Measurements from ENCODE around the gene ZNF534. TPM values are rescaled to one million over a fixed set of nuclear protein-coding genes. Genes with fewer than 3 reads are reported as not detected.

Gene ZNF534
- total RNA-seq, 2 experiments from 2014 or later = not detected

DNA sequence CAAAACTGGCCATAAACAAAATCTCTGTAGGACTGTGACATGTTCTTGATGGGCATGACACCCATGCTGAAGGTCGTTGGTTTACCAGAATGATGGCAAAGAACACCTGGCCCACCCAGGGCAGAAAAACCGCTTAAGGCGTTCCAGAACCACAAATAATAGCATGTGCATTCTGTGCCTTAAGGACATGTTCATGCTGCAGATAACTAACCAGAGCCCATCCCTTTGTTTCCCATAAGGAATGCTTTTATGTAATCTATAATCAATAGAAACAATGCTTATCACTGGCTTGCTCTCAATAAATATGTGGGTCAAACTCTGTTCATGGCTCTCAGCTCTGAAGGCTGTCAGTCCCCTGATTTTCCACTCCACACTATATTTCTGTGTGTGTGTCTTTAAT lies 13.2 kb downstream of the ZNF534 start:
- CTCF ChIA-PET = no interaction called here
- POLR2A ChIA-PET = no interaction called here
- H3K27me3 ChIP-seq (ENCODE audit: control insufficient read depth in 1 of 2, insufficient read depth in 2 of 2, low read length in 2 of 2) = no peaks in the 10 kb centered on the region
- no peak overlapping the region for H3K27ac ChIP-seq (ENCODE audit: low read depth in 1 of 2, low read length in 2 of 2)
- TF ChIP-seq, protein P1, sequence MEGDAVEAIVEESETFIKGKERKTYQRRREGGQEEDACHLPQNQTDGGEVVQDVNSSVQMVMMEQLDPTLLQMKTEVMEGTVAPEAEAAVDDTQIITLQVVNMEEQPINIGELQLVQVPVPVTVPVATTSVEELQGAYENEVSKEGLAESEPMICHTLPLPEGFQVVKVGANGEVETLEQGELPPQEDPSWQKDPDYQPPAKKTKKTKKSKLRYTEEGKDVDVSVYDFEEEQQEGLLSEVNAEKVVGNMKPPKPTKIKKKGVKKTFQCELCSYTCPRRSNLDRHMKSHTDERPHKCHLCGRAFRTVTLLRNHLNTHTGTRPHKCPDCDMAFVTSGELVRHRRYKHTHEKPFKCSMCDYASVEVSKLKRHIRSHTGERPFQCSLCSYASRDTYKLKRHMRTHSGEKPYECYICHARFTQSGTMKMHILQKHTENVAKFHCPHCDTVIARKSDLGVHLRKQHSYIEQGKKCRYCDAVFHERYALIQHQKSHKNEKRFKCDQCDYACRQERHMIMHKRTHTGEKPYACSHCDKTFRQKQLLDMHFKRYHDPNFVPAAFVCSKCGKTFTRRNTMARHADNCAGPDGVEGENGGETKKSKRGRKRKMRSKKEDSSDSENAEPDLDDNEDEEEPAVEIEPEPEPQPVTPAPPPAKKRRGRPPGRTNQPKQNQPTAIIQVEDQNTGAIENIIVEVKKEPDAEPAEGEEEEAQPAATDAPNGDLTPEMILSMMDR (IDR thresholded peaks at IDR 0.05) = no peak
- no peaks in the 10 kb centered on the region for H3K4me1 ChIP-seq (ENCODE audit: insufficient read depth, low read length)
- H3K27ac Mint-ChIP-seq = no peak overlapping the region
- no peak overlapping the region for H3K4me3 ChIP-seq (ENCODE audit: low read length)
- H3K9me3 Mint-ChIP-seq = peaks cover 34% of the 10 kb centered on the region
- no peaks in the 10 kb centered on the region for H3K4me1 Mint-ChIP-seq (ENCODE audit: low read depth)
- no peak for ATAC-seq (ENCODE audit: poor library complexity)
- no peaks in the 10 kb centered on the region for H3K36me3 ChIP-seq (ENCODE audit: insufficient read depth, low read length)
- no peaks in the 10 kb centered on the region for H3K27me3 Mint-ChIP-seq
- intact Hi-C loops (cut with DNase I, micrococcal nuclease) = no loop called here
- H3K36me3 Mint-ChIP-seq (ENCODE audit: low read depth) = peaks cover 54% of the 10 kb centered on the region
- no peak for DNase-seq
- peaks cover 42 to 74% of the 10 kb centered on the region in 2 experiments for H3K9me3 ChIP-seq (ENCODE audit: control insufficient read depth in 1 of 2, insufficient read depth in 1 of 2, low read length in 2 of 2)
- H3K4me3 Mint-ChIP-seq = no peak overlapping the region

- H3K27ac Mint-ChIP-seq = no peak overlapping the region
- peaks cover 3% of the 10 kb centered on the region for H3K27me3 Mint-ChIP-seq
- H3K4me3 Mint-ChIP-seq = no peak overlapping the region
- TF ChIP-seq, protein P1 (IDR thresholded peaks at IDR 0.05) = no peak
- Histone ChIP-seq H3K36me3 (ENCODE audit: insufficient read depth, low read length) (no peaks in the 10 kb centered on the region), H3K4me3 (ENCODE audit: low read length) (no peak overlapping the region), H3K27me3 (ENCODE audit: control insufficient read depth in 1 of 2, insufficient read depth in 2 of 2, low read length in 2 of 2) (no peaks in the 10 kb centered on the region), H3K27ac (ENCODE audit: low read depth in 1 of 2, low read length in 2 of 2) (no peak overlapping the region), H3K9me3 (ENCODE audit: control insufficient read depth in 1 of 2, insufficient read depth in 1 of 2, low read length in 2 of 2) (peaks cover 37 to 70% of the 10 kb centered on the region in 2 experiments), H3K4me1 (ENCODE audit: insufficient read depth, low read length) (no peaks in the 10 kb centered on the region)
- ChIA-PET POLR2A (no interaction called here), CTCF (no interaction called here)
- H3K9me3 Mint-ChIP-seq = peaks cover 32% of the 10 kb centered on the region
- DNase-seq (no peak), ATAC-seq (ENCODE audit: poor library complexity) (no peak)
- peaks cover 57% of the 10 kb centered on the region for H3K36me3 Mint-ChIP-seq (ENCODE audit: low read depth)
- no peaks in the 10 kb centered on the region for H3K4me1 Mint-ChIP-seq (ENCODE audit: low read depth)
- intact Hi-C loops (cut with DNase I, micrococcal nuclease) = no loop called here
Observed at GRCh38 chr19:52444506-52444905, 15.6 kb downstream of the ZNF534 start.

DNA sequence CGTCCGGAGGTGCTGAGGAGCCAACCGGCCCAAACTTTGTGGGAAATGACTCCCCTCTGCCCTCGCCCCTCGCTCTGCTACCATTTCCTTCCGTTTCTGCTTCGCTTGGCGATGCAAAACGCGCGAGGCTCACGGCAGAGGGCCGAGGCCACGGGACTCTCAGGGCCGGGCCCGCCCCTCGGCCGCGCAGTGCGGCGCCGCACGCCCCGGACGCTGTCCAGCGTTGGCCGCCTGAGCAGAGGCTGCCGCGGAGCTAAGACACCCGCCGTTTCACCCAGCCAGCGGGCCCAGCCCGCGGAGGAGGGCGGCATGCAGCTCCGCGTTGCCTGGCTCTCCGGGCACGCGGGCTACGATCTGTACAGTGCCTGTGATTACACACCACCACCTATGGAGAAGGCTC lies 22.3 kb downstream of the ZNF534 start:
- DNase-seq (no peak), ATAC-seq (ENCODE audit: poor library complexity) (no peak)
- POLR2A ChIA-PET = no interaction called here
- H3K4me3 ChIP-seq (ENCODE audit: low read length) = no peak overlapping the region
- H3K4me1 ChIP-seq (ENCODE audit: insufficient read depth, low read length) = peaks cover 10% of the 10 kb centered on the region
- peaks cover 32% of the 10 kb centered on the region for H3K9me3 Mint-ChIP-seq
- intact Hi-C loops (cut with DNase I, micrococcal nuclease) = no loop called here
- peaks cover 73% of the 10 kb centered on the region for H3K36me3 Mint-ChIP-seq (ENCODE audit: low read depth)
- peaks cover 16% of the 10 kb centered on the region for H3K4me1 Mint-ChIP-seq (ENCODE audit: low read depth)
- CTCF ChIA-PET = interaction anchor here (0.6 kb wide), 1 partner anchor 86 kb away, joined by 3 read pairs; no protein-coding TSS in a partner anchor
- no peaks in the 10 kb centered on the region for H3K36me3 ChIP-seq (ENCODE audit: insufficient read depth, low read length)
- peaks cover 3% of the 10 kb centered on the region for H3K27me3 Mint-ChIP-seq
- no peaks in the 10 kb centered on the region for H3K27me3 ChIP-seq (ENCODE audit: control insufficient read depth in 1 of 2, insufficient read depth in 2 of 2, low read length in 2 of 2)
- TF ChIP-seq, protein P1 (IDR thresholded peaks at IDR 0.05) = no peak
- H3K4me3 Mint-ChIP-seq = no peak overlapping the region
- no peak overlapping the region for H3K27ac Mint-ChIP-seq
- H3K27ac ChIP-seq (ENCODE audit: low read depth in 1 of 2, low read length in 2 of 2) = no peak overlapping the region
- H3K9me3 ChIP-seq (ENCODE audit: control insufficient read depth in 1 of 2, insufficient read depth in 1 of 2, low read length in 2 of 2) = peaks cover 59 to 89% of the 10 kb centered on the region in 2 experiments
